IMR-90 (cell line): ENCODE results near the gene BIRC5. TPM values are rescaled to one million over a fixed set of nuclear protein-coding genes. Genes with fewer than 3 reads are reported as not detected.
A peak's percentile ranks its signal among the peaks of the same experiment; 100 is the strongest.
"Not testable (repeated sequence)": the region's sequence is repeated elsewhere in the genome, so short reads cannot be mapped to it uniquely, and the experiment has no call there.

ENCODE experiments used
- ATAC-seq: fragments of 200-7000 bp; cut with Tn5 transposase; 2 replicates; pipeline ENCODE4 v1.9.1; 2020; ENCODE audit warnings: low read depth, mild to moderate bottlenecking, moderate library complexity
- BruUV-seq: library from RNA; stranded (reverse); fragments of 400-500 nt; replicated peaks from 2 replicates; lab custom pipeline; 2021; lab: Mats Ljungman, UMichigan
- CTCF ChIA-PET: fragments of 300-600 bp; formaldehyde crosslinking; extraction: SDS; loops from one replicate; lab custom pipeline; 2021; ENCODE audit warnings: antibody characterized with exemption; lab: Yijun Ruan, JAX
- POLR2A ChIA-PET: fragments of 300-600 bp; sonication (Branson Sonifier 250); formaldehyde crosslinking; loops from one replicate; lab custom pipeline; 2022; ENCODE audit warnings: antibody characterized with exemption; ENCODE audit not compliant: unreplicated experiment; lab: Charles Lee
- DNase-seq: peaks from one replicate; pipeline ENCODE4 v3.0.0; 2013
- H2AFZ ChIP-seq: replicated peaks from 2 replicates; pipeline ENCODE3; 2013; ENCODE audit warnings: low read length, mild to moderate bottlenecking; ENCODE audit not compliant: poor library complexity
- H2AK5ac ChIP-seq: 2 replicates; pipeline ENCODE4 v1.6.1; 2013; ENCODE audit warnings: low read depth, low read length, inconsistent platforms
- H2AK9ac ChIP-seq: replicated peaks from 2 replicates; pipeline ENCODE3; 2013; ENCODE audit warnings: mild to moderate bottlenecking, low read depth, low read length, moderate library complexity; ENCODE audit not compliant: poor library complexity
- H2BK120ac ChIP-seq: 2 replicates; pipeline ENCODE4 v1.6.1; 2013; ENCODE audit warnings: low read depth, low read length, inconsistent platforms
- H2BK15ac ChIP-seq: 3 replicates; pipeline ENCODE4 v1.6.1; 2013; ENCODE audit warnings: low read depth, low read length, inconsistent platforms
- H2BK20ac ChIP-seq: 2 replicates; pipeline ENCODE4 v1.6.1; 2013; ENCODE audit warnings: low read depth, mild to moderate bottlenecking, inconsistent platforms, low read length, moderate library complexity
- H2BK5ac ChIP-seq: 2 replicates; pipeline ENCODE4 v1.6.1; 2013; ENCODE audit warnings: mild to moderate bottlenecking, low read depth, low read length, inconsistent platforms; ENCODE audit not compliant: poor library complexity, severe bottlenecking
- H3K14ac ChIP-seq: replicated peaks from 2 replicates; pipeline ENCODE4 v1.6.1; 2013; ENCODE audit warnings: low read depth, low read length, inconsistent platforms
- H3K18ac ChIP-seq: 2 replicates; pipeline ENCODE4 v1.6.1; 2013; ENCODE audit warnings: low read depth, low read length, control low read depth
- H3K23ac ChIP-seq: 2 replicates; pipeline ENCODE4 v1.6.1; 2013; ENCODE audit warnings: low read depth, low read length, inconsistent platforms
- H3K27ac ChIP-seq: 2 replicates; pipeline ENCODE4 v1.5.1; 2013; ENCODE audit warnings: mild to moderate bottlenecking, control low read depth, low read length; ENCODE audit not compliant: insufficient read depth
- H3K27me3 ChIP-seq: 2 replicates; pipeline ENCODE4 v1.6.1; 2013; ENCODE audit warnings: low read length; ENCODE audit not compliant: control insufficient read depth, insufficient read depth
- H3K36me3 ChIP-seq: 2 replicates; pipeline ENCODE4 v1.6.1; 2013; ENCODE audit warnings: low read length, mixed read lengths; ENCODE audit not compliant: control insufficient read depth, insufficient read depth
- H3K4ac ChIP-seq: 2 replicates; pipeline ENCODE4 v1.6.1; 2013; ENCODE audit warnings: low read depth, low read length, inconsistent platforms
- H3K4me1 ChIP-seq: 2 replicates; pipeline ENCODE4 v1.6.1; 2013; ENCODE audit warnings: low read length, mixed read lengths; ENCODE audit not compliant: control insufficient read depth, insufficient read depth
- H3K4me2 ChIP-seq: 2 replicates; pipeline ENCODE4 v1.6.1; 2013; ENCODE audit warnings: low read depth, mild to moderate bottlenecking, control low read depth, low read length, moderate library complexity
- H3K4me3 ChIP-seq: 2 replicates; pipeline ENCODE4 v1.5.1; 2013; ENCODE audit warnings: low read depth, mild to moderate bottlenecking, control low read depth, low read length, moderate library complexity; ENCODE audit not compliant: insufficient read depth
- H3K56ac ChIP-seq: 2 replicates; pipeline ENCODE4 v1.6.1; 2013; ENCODE audit warnings: low read length, inconsistent platforms; ENCODE audit not compliant: insufficient read depth; ENCODE audit errors: extremely low read depth
- H3K79me1 ChIP-seq, 2 experiments: 2 replicates each; pipeline ENCODE4 v1.6.1; 2013; ENCODE audit warnings: low read length in 2 of 2, inconsistent platforms in 1 of 2, low read depth in 1 of 2
- H3K9ac ChIP-seq: 2 replicates; pipeline ENCODE4 v1.6.1; 2013; ENCODE audit warnings: low read depth, low read length, control low read depth
- H3K9me1 ChIP-seq: 2 replicates; pipeline ENCODE4 v1.6.1; 2013; ENCODE audit warnings: low read length, inconsistent platforms; ENCODE audit not compliant: insufficient read depth
- H3K9me3 ChIP-seq: 2 replicates; pipeline ENCODE4 v1.6.1; 2013; ENCODE audit warnings: low read length; ENCODE audit not compliant: control insufficient read depth, insufficient read depth
- H4K20me1 ChIP-seq: 2 replicates; pipeline ENCODE4 v1.6.1; 2013; ENCODE audit warnings: low read length, inconsistent platforms; ENCODE audit not compliant: insufficient read depth
- H4K5ac ChIP-seq: 2 replicates; pipeline ENCODE4 v1.6.1; 2013; ENCODE audit warnings: mild to moderate bottlenecking, low read depth, low read length, control low read depth
- H4K8ac ChIP-seq, 2 experiments: 2 replicates each; pipeline ENCODE4 v1.6.1; 2013; ENCODE audit warnings: low read depth in 2 of 2, low read length in 2 of 2, control low read depth in 1 of 2, inconsistent platforms in 1 of 2
- H4K91ac ChIP-seq: 2 replicates; pipeline ENCODE4 v1.6.1; 2013; ENCODE audit warnings: low read depth, low read length, inconsistent platforms; ENCODE audit not compliant: insufficient read depth
- WGBS, 2 experiments: methylation state at CpG; one replicate each; pipeline versions ENCODE4 v1.1.5 to v1.1.7; 2013; ENCODE audit warnings: missing lambda C conversion rate in 2 of 2; ENCODE audit not compliant: insufficient read length in 1 of 2; ENCODE audit errors: extremely low coverage in 2 of 2; 5-methylcytosine and 5-hydroxymethylcytosine counted together
- dilution Hi-C: fragments of 300-500 bp; cut with HindIII; formaldehyde crosslinking; loops from one replicate; pipeline ENCODE4 v1.14.3; 2018; ENCODE audit warnings: low sequenced_read_pairs; ENCODE audit not compliant: unreplicated experiment
- in situ Hi-C: fragments of 300-500 bp; cut with MboI; formaldehyde crosslinking; loops from 3 replicates; pipeline ENCODE4 v1.14.3; 2019; ENCODE audit warnings: low sequenced_read_pairs, inconsistent platforms, mixed read lengths
- intact Hi-C: fragments of 100-400 bp; cut with micrococcal nuclease; formaldehyde crosslinking; loops from 2 replicates; pipeline ENCODE4 v1.10.0; 2022
- polyA plus RNA-seq, 3 experiments: library from polyadenylated mRNA; depleted of rRNA; stranded (reverse); fragments of >200 nt; gene quantifications; 2 replicates each; pipeline ENCODE4 v1.2.3, GENCODE V29; 2012; ENCODE audit warnings: low replicate concordance in 1 of 3
- total RNA-seq: library from RNA; depleted of rRNA; stranded (reverse); fragments of >200 nt; gene quantifications from 2 replicates; pipeline ENCODE4 v1.2.3, GENCODE V29; 2012

BIRC5 gene
- total and polyA plus RNA-seq, 2 of the 4 experiments (the other 2 are of a cell fraction): 16.6 to 52.7 TPM

DNA sequence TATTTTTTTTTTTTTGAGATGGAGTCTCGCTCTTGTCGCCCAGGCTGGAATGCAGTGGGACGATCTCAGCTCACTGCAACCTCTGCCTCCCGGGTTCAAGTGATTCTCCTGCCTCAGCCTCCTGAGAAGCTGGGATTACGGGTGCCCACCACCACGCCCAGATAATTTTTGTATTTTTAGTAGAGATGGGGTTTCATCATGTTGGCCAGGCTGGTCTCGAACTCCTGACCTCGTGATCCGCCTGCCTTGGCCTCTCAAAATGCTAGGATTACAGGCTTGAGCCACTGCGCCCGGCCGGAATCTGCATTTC is 39.5 kb downstream of the BIRC5 start:
- H4K20me1 ChIP-seq, H3K79me1 ChIP-seq, BruUV-seq, in situ Hi-C loops, H2AFZ ChIP-seq, H2BK120ac ChIP-seq, H3K4me1 ChIP-seq, H2BK20ac ChIP-seq, H3K18ac ChIP-seq, H3K56ac ChIP-seq, H3K9me1 ChIP-seq, H3K23ac ChIP-seq, H3K27ac ChIP-seq, DNase-seq, POLR2A ChIA-PET, ATAC-seq, H4K91ac ChIP-seq, CTCF ChIA-PET, dilution Hi-C loops, H2BK15ac ChIP-seq, H3K36me3 ChIP-seq, H2BK5ac ChIP-seq, H3K27me3 ChIP-seq, H3K9me3 ChIP-seq: not testable (repeated sequence)
- peak overlapping the region; percentile 76 for H3K4me3 ChIP-seq
- H4K5ac ChIP-seq: peak overlapping the region; percentile 83; the same call in 1 of the 2 replicates
- peak overlapping the region; percentile 94 for H4K8ac ChIP-seq
- intact Hi-C loops: loop anchor here (10.0 kb wide), 1 partner anchor 451 kb away; no protein-coding TSS in a partner anchor
- peak overlapping the region; percentile 84; the same call in 1 of the 2 replicates for H3K9ac ChIP-seq
- H3K4me2 ChIP-seq: peak overlapping the region; percentile 89
- peak overlapping the region; percentile 54; the same call in 1 of the 2 replicates for H3K14ac ChIP-seq
- 87% methylated on average over 10 of the region's 12 CpGs; no CpG with 5 or more reads in 1 of the 2 experiments for whole genome bisulfite sequencing, 2 experiments
- H2AK9ac ChIP-seq: peak overlapping the region; percentile 93
- peak overlapping the region; percentile 79; the same call in 1 of the 2 replicates for H3K4ac ChIP-seq
- peak overlapping the region; percentile 83; the same call in 1 of the 2 replicates for H2AK5ac ChIP-seq
